Keratinocyte (primary cell): ENCODE data around the gene LRRN2. TPM values are rescaled to one million over a fixed set of nuclear protein-coding genes. Genes with fewer than 3 reads are reported as not detected.

Experiments used
- DNase-seq: peaks from one replicate; pipeline ENCODE4 v3.0.0-alpha.2; 2011; ENCODE audit warnings: low read depth, missing footprints, low spot score
- FAIRE-seq: peaks from 2 replicates; lab custom pipeline; 2011; peaks lifted over from hg19 to GRCh38; lab: Jason Lieb, UNC
- H2AFZ ChIP-seq: 2 replicates; pipeline ENCODE4 v1.6.0; 2012; ENCODE audit warnings: low read length, control low read depth, inconsistent platforms; ENCODE audit not compliant: control insufficient read depth
- H3K27ac ChIP-seq: 2 replicates; pipeline ENCODE4 v1.5.1; 2011; ENCODE audit warnings: low read length; ENCODE audit not compliant: control insufficient read depth, insufficient read depth
- H3K27me3 ChIP-seq: 3 replicates; pipeline ENCODE4 v1.6.0; 2011; ENCODE audit warnings: low read length; ENCODE audit not compliant: control insufficient read depth, insufficient read depth; ENCODE audit errors: extremely low read depth
- H3K36me3 ChIP-seq, 2 experiments: 2 replicates in 1 of 2; 3 replicates in 1 of 2; pipeline ENCODE4 v1.5.1; 2011; ENCODE audit warnings: low read length in 2 of 2, mild to moderate bottlenecking in 1 of 2; ENCODE audit not compliant: control insufficient read depth in 2 of 2, insufficient read depth in 2 of 2; ENCODE audit errors: extremely low read depth in 1 of 2
- H3K4me1 ChIP-seq: 3 replicates; pipeline ENCODE4 v1.5.1; 2011; ENCODE audit warnings: low read length; ENCODE audit not compliant: control insufficient read depth, insufficient read depth; ENCODE audit errors: extremely low read depth
- H3K4me2 ChIP-seq: 3 replicates; pipeline ENCODE4 v1.6.0; 2011; ENCODE audit warnings: low read depth, low read length; ENCODE audit not compliant: control insufficient read depth, insufficient read depth; ENCODE audit errors: extremely low read depth
- H3K4me3 ChIP-seq, 3 experiments: fragments of 200-600 bp in 1 of 3; sonication (generic) in 1 of 3; 2 replicates in 2 of 3; 3 replicates in 1 of 3; pipeline ENCODE4 v1.5.1; 2011 to 2016; ENCODE audit warnings: low read length in 3 of 3, mild to moderate bottlenecking in 3 of 3, control low read depth in 2 of 3, inconsistent platforms in 1 of 3, low read depth in 1 of 3, mixed read lengths in 1 of 3, mixed run types in 1 of 3, moderate library complexity in 1 of 3; ENCODE audit not compliant: control insufficient read depth in 2 of 3, insufficient read depth in 2 of 3; ENCODE audit errors: extremely low read depth in 1 of 3
- H3K79me2 ChIP-seq: 2 replicates; pipeline ENCODE4 v1.6.0; 2012; ENCODE audit warnings: low read length; ENCODE audit not compliant: control insufficient read depth, insufficient read depth
- H3K9ac ChIP-seq: 3 replicates; pipeline ENCODE4 v1.6.0; 2011; ENCODE audit warnings: low read length; ENCODE audit not compliant: control insufficient read depth, insufficient read depth; ENCODE audit errors: extremely low read depth
- H3K9me1 ChIP-seq: 3 replicates; pipeline ENCODE4 v1.6.0; 2011; ENCODE audit warnings: low read length; ENCODE audit not compliant: control insufficient read depth, insufficient read depth; ENCODE audit errors: extremely low read depth
- H3K9me3 ChIP-seq: 2 replicates; pipeline ENCODE4 v1.5.1; 2012; ENCODE audit warnings: low read depth, low read length; ENCODE audit not compliant: control insufficient read depth
- H4K20me1 ChIP-seq: 3 replicates; pipeline ENCODE4 v1.6.0; 2011; ENCODE audit warnings: low read length; ENCODE audit not compliant: control insufficient read depth, insufficient read depth; ENCODE audit errors: extremely low read depth
- CTCF ChIP-seq, 3 experiments: IDR thresholded peaks in 1 of 3; conservative IDR thresholded peaks in 1 of 3; optimal IDR thresholded peaks in 1 of 3; 2 replicates in 2 of 3; 3 replicates in 1 of 3; pipeline versions ENCODE3 to v1.5.1; 2011; ENCODE audit warnings: low read length in 3 of 3, mild to moderate bottlenecking in 3 of 3, moderate library complexity in 2 of 3, control low read depth in 1 of 3, inconsistent platforms in 1 of 3; ENCODE audit not compliant: insufficient read depth in 2 of 3; ENCODE audit errors: extremely low read depth in 1 of 3
- EZH2 ChIP-seq: IDR thresholded peaks from one replicate; pipeline ENCODE4 v1.6.1; 2012; ENCODE audit warnings: inconsistent platforms, mild to moderate bottlenecking, low read length, moderate library complexity
- dilution Hi-C: fragments of 300-500 bp; cut with MboI; formaldehyde crosslinking; loops from one replicate; pipeline ENCODE4 v1.7.0; 2020; ENCODE audit warnings: low sequenced_read_pairs; ENCODE audit not compliant: extremely low pct_ligation_motif_present
- polyA plus RNA-seq, 5 experiments: library from polyadenylated mRNA; depleted of rRNA in 3 of 5; stranded (reverse) in 3 of 5; stranded (forward) in 1 of 5; unstranded in 1 of 5; fragments of >200 nt; gene quantifications; 1 replicate in 1 of 5; 2 replicates in 3 of 5; 3 replicates in 1 of 5; pipeline versions ENCODE4 v1.2.1 to v1.2.3, GENCODE V29; 2011 to 2012; ENCODE audit warnings: missing spikeins in 2 of 5, low read depth in 1 of 5, low replicate concordance in 1 of 5

LRRN2 gene
- polyA plus RNA-seq, 1 donor (not counting 4 experiments of a cell fraction or from before 2014, with no cell fraction given), result not detected

- Histone ChIP-seq H2AFZ (no peak overlapping the region), H3K4me2 (no peak overlapping the region), H3K4me1 (peaks cover 11% of the 10 kb centered on the region), H3K79me2 (no peaks in the 10 kb centered on the region), H3K4me3 (no peak overlapping the region), H3K9me3 (no peaks in the 10 kb centered on the region), H3K36me3 (no peaks in the 10 kb centered on the region), H3K27ac (no peak overlapping the region), H3K9ac (no peak overlapping the region), H3K27me3 (peaks cover 7% of the 10 kb centered on the region), H3K9me1 (no peaks in the 10 kb centered on the region), H4K20me1 (no peaks in the 10 kb centered on the region)
- TF ChIP-seq CTCF (optimal IDR thresholded peaks at IDR 0.05 in 1 of 3, IDR thresholded peaks at IDR 0.05 in 1 of 3, conservative IDR thresholded peaks at IDR 0.05 in 1 of 3; ENCODE audit: extremely low read depth in 1 of 3, insufficient read depth in 2 of 3, low read length in 3 of 3) (no peak), EZH2 (no peak)
- dilution Hi-C loops, result no loop called here
- FAIRE-seq (no peak), DNase-seq (no peak)
Observed at GRCh38 chr1:204694145-204694544, 8.6 kb upstream of the LRRN2 start.

DNA sequence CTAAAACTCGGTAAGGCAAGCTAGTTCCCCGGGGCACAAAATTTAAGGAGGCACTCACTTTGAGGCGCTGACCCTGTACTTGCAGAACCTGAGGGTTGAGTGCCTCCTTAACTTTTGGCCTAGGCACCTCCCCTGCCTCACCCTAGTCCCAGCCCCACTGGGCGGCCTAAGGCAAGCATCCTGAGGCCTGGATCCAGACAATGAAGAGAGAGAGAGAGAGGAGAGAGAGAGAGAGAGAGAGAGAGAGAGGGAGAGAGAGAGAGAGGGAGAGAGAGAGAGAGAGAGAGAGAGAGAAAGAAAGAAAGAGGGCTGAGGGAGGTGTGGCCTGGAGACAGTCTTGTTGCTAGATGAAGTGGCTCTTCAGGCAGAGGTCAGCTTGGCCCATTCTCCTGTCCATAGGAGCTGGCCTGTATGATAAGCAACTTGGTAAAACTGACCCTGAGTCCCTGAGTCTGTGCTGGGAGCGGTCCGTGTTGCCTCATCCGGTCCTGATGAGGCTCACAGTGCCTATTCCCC, 7.4 kb upstream of the LRRN2 start:
- no peak overlapping the region for H3K9ac ChIP-seq
- H3K4me1 ChIP-seq, result peaks cover 4% of the 10 kb centered on the region
- H3K4me2 ChIP-seq, result no peak overlapping the region
- TF ChIP-seq CTCF (optimal IDR thresholded peaks at IDR 0.05 in 1 of 3, IDR thresholded peaks at IDR 0.05 in 1 of 3, conservative IDR thresholded peaks at IDR 0.05 in 1 of 3; ENCODE audit: extremely low read depth in 1 of 3, insufficient read depth in 2 of 3, low read length in 3 of 3) (no peak), EZH2 (no peak)
- H3K36me3 ChIP-seq, result no peaks in the 10 kb centered on the region
- H3K9me1 ChIP-seq, result no peaks in the 10 kb centered on the region
- H3K79me2 ChIP-seq, result no peaks in the 10 kb centered on the region
- H2AFZ ChIP-seq, result no peak overlapping the region
- no peak overlapping the region for H3K27ac ChIP-seq
- H3K4me3 ChIP-seq, result no peak overlapping the region
- dilution Hi-C loops, result no loop called here
- no peaks in the 10 kb centered on the region for H3K9me3 ChIP-seq
- peaks cover 10% of the 10 kb centered on the region for H3K27me3 ChIP-seq
- FAIRE-seq, result no peak
- no peak for DNase-seq
- H4K20me1 ChIP-seq, result no peaks in the 10 kb centered on the region
